HG03060 (cell line): Measurements from ENCODE around the gene HSBP1L1.
"Not testable (repeated sequence)": the region's sequence is repeated elsewhere in the genome, so short reads cannot be mapped to it uniquely, and the experiment has no call there.

Source experiments
- ATAC-seq: cut with Tn5 transposase; IDR thresholded peaks from one replicate; pipeline ENCODE4 v1.9.1; 2021; ENCODE audit warnings: low read depth, moderate number of reproducible peaks; ENCODE audit not compliant: unreplicated experiment

Gene HSBP1L1

DNA sequence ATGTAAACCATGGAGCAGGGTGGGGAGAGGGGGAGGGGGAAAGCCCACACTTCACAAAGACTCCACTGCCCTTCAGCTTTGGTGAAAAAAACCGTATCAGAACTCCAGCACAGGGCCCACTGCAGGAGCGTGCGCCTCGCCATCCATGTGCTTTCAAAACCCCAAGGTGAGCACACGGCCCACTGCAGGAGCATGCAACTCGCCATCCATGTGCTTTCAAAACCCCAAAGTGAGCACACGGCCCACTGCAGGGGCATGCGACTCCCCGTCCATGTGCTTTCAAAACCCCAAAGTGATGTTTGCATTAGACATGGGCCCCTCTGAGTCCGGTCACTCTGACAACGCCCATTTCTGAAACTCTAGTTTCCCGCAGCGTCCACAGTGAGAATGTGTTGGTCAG, 16.1 kb downstream of the HSBP1L1 start:
- ATAC-seq: no peak

DNA sequence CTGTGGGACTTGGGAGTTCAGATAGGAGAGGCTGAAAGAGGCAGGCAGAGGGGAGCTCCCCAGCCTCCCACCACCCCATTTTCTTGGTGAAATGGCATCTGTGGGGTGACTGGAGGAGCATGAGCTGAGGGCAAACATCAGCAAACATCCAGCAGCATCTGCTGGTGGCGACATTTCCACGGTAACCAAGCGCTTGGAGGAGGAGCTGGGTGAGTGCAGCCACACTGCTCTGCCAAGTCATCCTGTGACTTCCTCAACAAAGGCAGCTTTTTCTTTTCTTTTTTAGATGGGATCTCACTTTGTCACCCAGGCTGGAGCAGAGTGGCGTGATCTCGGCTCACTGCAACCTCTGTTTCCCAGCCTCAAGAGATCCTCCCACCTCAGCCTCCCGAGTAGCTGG, 18.3 kb downstream of the HSBP1L1 start:
- no peak for ATAC-seq

DNA sequence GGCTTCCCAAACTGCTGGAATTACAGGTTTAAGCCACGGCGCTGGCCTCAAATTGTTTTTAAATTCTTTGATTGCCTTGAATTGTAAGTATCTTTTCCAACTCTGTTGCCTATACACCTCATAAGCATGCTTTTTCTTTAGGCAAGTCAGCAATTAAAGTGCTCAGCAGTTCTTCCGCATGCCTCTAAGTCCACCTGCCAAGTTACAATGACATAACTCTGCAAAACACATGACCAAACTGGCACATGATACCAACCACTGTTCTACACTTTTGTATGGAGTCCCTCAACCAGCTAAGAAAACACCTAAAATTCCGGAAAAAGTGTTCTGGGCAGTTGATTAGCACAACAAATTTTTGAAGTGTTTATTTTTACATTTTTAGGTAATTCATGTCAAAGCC, 18.8 kb downstream of the HSBP1L1 start:
- no peak for ATAC-seq

DNA sequence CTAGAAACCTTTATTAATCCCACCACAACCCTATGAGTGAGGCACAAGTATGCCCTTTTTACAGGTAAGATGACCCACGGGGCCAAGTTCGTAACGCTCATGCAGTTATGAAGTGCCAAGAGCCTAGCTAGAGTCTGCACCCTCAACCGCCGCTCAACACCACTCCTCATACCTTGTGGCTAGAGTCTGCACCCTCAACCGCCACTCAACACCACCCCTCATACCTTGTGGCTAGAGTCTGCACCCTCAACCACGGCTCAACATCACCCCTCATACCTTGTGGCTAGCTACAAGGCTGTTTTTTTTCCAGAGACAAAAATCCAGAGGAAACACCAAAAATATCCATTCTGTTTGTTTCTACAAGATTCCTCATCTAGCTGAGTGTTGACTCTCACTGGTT, 19.4 kb downstream of the HSBP1L1 start:
- no peak for ATAC-seq

DNA sequence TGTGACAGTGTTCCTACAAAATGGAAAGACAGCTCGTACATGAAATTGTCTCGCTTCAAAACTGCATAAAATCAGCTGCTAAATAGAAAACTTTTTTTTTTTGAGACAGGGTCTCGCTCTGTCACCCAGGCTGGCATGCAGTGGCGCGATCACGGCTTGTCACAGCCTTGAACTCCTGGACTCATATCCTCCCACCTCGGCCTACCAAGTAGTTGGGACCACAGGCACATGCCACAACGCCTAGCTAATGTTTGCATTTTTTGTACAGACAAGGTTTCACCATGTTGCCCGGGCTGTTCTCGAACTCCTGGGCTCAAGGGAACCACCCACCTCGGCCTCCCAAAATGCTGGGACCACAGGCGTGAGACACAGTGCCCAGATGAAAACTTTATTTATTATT, 20.7 kb downstream of the HSBP1L1 start:
- no peak for ATAC-seq

DNA sequence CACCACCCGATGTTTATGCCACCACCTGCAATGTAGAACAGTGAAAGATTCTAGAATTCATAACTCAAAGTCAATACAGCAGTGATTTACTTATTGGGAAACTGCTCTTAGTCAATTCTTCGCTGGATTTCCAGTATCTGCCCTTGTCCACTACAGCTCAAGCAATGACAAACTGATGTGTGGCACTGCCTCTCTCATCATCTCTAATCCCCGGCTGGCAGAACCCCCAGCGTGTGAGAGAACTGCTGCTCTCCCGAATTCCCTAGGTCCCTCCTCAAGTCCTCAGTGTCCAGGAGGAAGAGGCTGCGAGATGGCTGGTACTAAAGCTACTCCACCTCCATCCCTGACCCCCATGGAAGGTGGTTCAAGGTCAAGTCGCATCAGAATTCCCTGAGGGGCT, 22.3 kb downstream of the HSBP1L1 start:
- no peak for ATAC-seq

DNA sequence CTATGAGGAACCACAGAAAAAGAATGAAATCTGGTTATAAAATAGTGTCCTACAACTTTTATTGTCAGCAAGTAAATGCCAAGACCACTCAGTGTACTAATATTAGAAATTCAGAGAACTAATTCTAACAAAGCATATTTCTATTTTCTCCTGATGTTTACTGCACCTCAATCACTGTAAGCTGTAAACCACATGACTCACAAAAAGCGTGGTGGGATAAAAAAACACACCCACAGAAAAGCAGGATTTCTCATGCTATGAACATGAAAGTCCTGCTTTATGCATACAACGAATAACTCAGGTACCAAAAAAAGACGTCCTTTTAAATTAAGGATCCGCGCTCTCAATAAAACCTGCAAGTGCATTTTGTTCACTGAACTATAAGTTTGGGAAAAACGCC, 23.1 kb downstream of the HSBP1L1 start:
- ATAC-seq: no peak

DNA sequence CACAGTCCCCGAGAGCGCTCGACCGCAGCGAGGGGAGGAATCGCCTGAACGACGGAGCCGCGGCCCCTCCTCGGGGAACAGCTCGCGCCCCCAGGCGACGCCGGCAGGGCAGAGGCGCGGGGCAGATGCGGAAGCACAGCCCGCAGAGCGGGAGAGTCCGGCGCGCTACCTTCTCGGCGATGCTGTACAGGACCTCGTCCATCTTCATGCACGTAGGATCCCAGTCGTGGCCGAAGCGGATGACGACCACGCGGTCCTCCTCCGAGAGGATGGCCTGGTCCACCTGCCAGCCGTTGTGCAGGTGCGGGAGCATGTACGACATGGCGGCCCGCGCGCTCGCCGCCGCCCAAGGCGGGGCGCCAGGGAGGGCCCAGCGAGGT, 23.6 kb downstream of the HSBP1L1 start:
- peak; percentile 35 for ATAC-seq

DNA sequence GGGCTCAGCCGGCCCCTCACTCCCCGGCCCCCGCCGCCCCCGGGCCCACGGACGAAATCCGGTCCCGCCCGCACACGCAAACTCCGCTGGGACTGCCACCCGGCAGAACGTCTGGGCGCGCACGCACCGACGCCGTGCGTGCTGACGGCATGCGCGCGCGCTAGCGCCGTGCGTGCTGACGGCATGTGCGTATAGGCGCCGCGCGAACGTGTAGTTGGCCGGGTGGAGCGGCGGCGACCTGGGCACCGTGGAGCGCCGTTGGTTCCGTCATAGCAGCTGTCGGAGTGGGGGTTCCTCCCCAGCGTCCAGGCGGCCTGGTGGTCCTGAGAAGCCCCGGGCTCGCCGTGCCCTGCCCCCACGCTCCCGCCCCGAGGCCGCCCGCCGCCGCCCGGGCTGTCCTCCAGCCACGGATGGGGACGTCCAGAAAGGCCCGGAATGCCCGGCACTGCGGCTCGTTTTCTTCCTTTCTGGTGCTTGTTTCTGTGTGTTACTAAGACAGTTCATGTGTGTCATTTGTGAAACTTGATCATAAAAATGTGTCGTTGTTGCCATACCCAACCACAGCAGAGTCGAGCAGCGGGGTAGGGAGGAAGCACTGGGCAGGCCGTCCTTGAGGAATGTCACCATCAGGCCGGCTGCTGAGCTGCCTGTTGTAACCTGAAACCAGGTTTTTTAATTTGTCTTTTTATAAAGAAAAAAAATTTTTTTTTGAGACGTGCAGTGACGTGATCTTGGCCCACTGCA, 24.2 kb downstream of the HSBP1L1 start, which contains the start of gene TXNL4A:
Gene TXNL4A, minus strand, starts transcription at position 113 of the 744 bp plus-strand sequence. CDS start 171 bp downstream, outside the sequence.
- peak; percentile 76 for ATAC-seq

DNA sequence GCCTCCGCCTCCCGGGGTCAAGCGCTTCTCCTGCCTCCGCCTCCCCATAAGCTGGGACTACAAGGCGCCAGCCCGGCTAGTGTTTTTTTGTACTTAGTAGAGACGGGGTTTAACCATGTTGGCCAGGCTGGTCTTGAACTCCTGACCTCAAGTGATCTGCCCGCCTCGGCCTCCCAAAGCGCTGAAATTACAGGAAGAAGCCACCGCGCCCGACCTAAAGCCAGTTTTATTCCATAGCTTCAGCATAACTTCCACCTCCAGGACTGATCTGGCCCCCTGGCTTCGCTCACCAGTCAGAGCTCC, 24.7 kb downstream of the HSBP1L1 start:
- no peak for ATAC-seq

DNA sequence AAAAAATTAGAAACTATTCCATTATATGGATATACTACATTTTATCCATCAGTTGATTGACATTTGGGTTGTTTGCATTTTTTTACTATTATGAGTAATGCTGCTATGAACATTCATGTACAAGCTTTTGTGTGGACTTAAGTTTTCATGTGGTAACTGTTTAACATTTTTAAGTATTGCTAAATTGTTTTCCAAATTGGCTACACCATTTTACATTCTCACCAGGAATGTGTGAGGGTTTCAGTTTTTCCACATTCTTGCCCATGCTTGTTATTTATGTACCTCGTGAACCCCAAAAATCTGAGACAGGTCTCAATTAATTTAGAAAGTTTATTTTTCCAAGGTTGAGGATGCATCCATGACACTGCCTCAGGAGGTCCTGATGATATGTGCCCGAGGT, 27.1 kb downstream of the HSBP1L1 start:
- ATAC-seq: no peak

DNA sequence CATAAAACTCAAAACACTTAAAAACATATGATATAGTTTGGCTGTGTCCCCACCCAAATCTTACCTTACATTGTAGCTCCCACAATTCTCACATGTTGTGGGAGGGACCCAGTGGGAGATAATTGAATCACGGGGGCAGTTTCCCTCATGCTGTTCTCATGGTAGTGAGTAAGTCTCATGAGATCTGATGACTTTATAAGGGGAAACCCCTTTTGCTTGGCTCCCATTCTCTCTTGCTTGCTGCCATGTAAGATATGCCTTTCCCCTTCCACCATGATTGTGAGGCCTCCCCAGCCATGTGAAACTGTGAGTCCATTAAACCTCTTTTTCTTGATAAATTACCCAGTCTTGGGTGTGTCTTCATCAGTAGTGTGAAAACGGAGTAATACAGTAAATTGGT, 35.3 kb downstream of the HSBP1L1 start:
- not testable (repeated sequence) for ATAC-seq

DNA sequence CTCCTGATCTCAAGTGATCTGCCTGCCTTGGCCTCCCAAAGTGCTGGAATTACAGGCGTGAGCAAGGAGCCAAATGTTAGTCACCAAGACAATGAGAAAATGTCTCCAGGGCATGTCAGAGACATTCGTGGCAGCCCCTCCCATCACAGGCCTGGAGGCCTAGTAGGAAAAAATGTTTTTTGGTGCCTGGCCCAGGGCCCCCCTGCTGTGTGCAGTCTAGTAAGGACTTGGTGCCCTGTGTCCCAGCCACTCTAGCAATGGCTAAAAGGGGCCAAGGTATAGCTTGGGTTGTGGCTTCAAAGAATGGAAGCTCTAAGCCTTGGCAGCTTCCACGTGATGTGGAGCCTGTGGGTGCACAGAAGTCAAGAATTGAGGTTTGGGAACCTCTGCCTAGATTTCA, 36.4 kb downstream of the HSBP1L1 start:
- no peak for ATAC-seq

DNA sequence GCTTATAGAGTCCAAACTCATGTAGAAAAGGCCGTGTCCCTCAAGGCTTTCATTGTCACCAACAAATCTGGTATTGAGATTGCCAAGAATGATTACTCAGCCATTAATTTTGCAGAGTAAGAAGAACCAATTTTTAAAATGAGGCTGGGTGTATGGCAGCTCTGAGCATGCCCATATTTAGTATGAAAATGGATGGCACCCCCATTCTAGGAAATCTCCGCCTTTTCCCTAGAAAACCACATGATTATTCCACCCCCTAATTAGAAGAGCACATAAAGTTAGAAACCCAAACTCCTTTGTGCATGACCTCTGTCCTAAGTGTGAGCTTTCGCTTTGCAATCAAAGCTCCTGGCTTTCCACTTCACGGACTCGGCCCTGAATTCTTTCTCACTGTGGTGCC, 38.0 kb downstream of the HSBP1L1 start:
- ATAC-seq: no peak

DNA sequence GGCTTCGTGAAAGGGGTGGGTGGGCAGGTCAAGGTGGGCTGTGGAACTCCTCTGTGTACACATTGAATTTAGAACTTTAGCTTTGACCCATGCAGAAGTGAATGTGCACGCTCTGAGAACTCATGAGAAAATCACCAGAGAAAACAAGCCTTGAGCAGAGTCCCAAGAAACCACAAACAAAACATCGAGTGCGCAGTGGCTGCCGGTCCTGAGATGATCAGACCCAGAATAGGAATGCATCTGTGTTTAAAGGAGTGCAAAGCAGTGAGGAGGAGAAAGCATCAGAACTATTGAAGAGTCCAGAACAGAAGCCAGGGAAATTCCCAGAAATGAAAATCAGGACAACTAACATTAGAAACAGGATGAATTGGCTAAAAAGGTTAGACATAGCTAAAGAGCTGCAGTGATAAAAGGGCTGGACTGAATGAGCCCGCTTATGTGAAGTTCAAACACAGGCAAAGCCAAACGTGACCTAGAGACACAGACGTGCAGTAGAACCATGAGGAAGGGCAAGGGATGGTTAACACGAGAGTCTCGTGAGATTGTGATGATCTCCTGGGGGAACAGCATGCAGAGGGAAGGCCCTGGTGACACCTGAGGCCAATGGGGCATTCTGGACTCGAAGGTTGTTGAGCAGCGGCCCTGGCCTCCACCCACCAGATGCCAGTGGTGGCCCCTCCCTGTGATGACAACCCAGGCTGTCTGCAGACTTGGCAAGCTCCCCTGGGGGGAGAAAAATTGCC, 40.3 kb downstream of the HSBP1L1 start:
- ATAC-seq: no peak

DNA sequence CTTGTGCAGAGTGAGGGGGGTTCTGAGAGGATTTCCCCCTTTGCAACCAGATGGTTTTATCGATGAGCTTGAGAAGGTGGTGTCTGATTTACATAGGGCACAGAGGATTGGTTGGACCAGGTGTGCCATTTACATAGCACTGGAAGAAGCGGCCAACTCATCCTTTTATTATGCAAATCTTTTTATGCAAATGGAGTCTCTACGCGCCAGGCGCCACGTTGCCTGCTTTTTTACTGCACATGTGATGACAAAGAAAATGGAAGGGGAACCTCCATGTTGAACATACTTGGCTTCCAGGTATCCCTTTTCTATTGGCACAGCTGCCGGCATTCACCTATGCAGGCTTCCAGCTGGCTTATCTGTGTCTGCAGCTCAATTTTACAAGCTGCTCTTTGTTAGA, 42.3 kb downstream of the HSBP1L1 start:
- ATAC-seq: no peak

DNA sequence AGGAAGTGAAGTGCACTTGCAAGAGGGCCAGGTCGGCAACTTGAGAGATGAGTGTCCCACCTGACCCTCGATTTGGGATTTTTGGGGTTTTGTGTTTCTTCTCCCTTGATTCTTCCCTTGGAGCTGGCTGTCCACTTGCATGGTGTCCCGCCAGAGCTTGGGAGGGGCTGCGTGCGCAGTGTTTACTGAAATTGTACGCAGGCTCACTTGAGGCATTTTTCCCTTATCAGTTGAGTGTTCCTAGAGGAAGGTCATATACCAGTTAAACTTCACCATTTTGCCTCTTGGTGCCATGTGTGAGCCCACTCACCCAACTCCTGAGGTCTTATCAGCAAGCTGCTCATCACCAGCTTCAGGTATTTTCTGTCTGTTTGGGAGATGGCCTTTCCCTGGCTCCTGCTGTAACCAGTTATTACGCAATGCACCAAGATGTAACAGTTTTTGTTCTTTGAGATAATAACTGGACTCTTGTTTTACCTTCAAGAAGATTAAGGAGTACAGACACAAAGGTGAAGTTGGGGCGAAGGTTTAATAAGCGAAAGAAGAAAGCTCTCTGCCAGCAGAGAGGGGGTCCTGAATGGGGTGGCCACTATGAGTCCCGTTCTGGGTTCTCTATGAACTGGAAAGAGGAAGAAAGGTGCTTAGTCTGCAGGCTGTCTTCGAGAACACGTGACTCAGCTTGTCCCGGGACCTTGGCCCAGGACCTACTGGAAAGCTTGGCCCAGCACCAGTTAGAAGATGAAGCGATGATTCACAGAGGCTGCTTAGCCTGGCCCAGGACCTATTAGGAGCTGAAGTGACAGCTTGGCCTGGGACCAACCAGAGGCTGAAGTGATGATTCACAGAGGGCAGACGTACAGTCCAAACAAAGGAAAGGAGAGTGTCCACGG, 45.5 kb downstream of the HSBP1L1 start:
- ATAC-seq: no peak

DNA sequence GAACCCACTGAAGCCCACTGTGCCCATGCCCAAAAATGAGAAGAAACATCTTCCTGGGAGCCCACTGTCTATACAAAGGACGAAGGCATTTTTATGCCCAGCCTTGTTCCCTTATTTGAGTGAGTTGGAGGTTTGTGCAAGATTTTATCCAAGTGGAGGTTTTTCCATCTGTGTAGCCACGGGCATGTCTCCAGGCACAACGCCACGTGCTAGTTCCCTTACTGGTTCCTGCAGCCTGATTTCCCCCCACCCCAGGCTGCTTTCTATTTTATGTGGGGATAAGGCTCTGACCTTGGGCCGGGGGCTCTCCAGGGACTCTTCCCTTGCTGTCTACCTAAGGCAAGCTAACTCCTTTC, 46.1 kb downstream of the HSBP1L1 start:
- no peak for ATAC-seq

DNA sequence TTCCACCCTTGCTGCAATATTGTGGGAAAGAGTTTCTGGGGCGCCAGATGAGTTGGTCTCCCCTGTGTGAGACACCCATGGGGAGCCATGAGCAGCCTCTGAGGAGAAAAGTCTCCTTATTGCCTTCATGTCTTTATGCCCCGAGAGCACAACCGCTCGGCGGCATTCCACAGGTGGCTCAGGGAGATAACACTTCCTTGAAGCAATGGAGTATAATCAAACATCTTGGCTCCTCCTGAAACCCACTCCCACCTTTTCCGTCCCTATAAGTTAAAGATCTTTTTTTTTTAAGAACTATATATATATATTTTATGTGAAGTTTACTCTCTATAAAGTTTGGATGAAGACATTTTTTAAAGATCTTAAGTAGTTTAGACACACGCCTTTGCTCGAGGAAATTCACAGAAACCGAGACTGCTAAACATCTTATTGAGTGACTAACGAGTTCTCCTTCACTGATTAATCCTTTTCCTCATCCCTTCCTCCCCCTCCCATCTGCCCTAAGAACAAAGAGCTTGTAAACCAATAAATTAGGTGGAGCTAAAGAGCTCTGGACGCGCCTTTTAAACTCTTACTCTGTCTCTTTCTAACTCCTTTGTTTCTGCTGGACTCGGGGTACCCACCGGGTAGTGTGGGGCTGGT, 47.2 kb downstream of the HSBP1L1 start:
- ATAC-seq: not testable (repeated sequence)

DNA sequence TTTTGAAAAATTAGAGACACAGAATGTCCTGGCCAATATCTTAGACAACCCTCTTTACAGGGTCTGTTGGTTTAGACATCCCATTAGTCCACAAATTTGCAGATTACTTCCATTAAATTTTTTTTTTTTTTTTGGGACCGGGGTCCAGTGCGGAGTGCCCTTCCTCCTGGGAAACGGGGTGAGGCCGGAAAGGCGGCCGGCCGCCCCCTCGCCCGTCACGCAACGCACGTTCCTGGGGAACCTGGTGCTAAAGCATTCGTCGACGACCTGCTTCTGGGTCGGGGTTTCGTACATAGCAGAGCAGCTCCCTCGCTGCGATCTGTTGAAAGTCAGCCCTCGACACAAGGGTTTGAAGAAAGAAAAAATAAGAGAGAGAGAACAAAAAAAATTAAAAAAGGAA, 48.3 kb downstream of the HSBP1L1 start:
- no peak for ATAC-seq
